Peyer's patch (tissue), 4 donors: ENCODE data around the gene RAB1B.

Experiments used
- POLR2A ChIP-seq, 2 donors: fragments of 450-650 bp; IDR thresholded peaks; one replicate each; pipeline ENCODE4 v1.5.1; 2017; ENCODE audit warnings: antibody characterized with exemption in 2 of 2, mild to moderate bottlenecking in 2 of 2, moderate library complexity in 2 of 2
- TF ChIP-seq, protein P1 (sequence below), 6 experiments: fragments of 450-650 bp in 4 of 6; fragments of 200-600 bp in 2 of 6; sonication (generic) in 1 of 6; IDR thresholded peaks; one replicate each; pipeline ENCODE4 v1.5.1; 2017 to 2019; ENCODE audit warnings: antibody characterized with exemption in 6 of 6, mild to moderate bottlenecking in 3 of 6, moderate library complexity in 1 of 6

GRCh38 chr11:66222358-66223149 lies 45.9 kb upstream of the RAB1B start:
- TF ChIP-seq, protein P1, sequence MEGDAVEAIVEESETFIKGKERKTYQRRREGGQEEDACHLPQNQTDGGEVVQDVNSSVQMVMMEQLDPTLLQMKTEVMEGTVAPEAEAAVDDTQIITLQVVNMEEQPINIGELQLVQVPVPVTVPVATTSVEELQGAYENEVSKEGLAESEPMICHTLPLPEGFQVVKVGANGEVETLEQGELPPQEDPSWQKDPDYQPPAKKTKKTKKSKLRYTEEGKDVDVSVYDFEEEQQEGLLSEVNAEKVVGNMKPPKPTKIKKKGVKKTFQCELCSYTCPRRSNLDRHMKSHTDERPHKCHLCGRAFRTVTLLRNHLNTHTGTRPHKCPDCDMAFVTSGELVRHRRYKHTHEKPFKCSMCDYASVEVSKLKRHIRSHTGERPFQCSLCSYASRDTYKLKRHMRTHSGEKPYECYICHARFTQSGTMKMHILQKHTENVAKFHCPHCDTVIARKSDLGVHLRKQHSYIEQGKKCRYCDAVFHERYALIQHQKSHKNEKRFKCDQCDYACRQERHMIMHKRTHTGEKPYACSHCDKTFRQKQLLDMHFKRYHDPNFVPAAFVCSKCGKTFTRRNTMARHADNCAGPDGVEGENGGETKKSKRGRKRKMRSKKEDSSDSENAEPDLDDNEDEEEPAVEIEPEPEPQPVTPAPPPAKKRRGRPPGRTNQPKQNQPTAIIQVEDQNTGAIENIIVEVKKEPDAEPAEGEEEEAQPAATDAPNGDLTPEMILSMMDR (IDR thresholded peaks at IDR 0.05) = peak; percentile 99 to 100 (median 100)
- TF ChIP-seq POLR2A (IDR thresholded peaks at IDR 0.05) = no peak
